ENCODE results near the gene MCM5. TPM values are rescaled to one million over a fixed set of nuclear protein-coding genes. Genes with fewer than 3 reads are reported as not detected.
A peak's percentile ranks its signal among the peaks of the same experiment; 100 is the strongest.
"Not testable (repeated sequence)": the region's sequence is repeated elsewhere in the genome, so short reads cannot be mapped to it uniquely, and the experiment has no call there.

Gene MCM5
- total RNA-seq: 13.6 TPM
- long read RNA-seq, transcript MCM5-201 (17 exons, 3,534 nt): major isoform, 12 of 16 reads
- long read RNA-seq, partial matches to known transcripts: 4 of 16 reads
- long read RNA-seq, other reads (novel, unspliced or antisense): 0 of 16 reads

DNA sequence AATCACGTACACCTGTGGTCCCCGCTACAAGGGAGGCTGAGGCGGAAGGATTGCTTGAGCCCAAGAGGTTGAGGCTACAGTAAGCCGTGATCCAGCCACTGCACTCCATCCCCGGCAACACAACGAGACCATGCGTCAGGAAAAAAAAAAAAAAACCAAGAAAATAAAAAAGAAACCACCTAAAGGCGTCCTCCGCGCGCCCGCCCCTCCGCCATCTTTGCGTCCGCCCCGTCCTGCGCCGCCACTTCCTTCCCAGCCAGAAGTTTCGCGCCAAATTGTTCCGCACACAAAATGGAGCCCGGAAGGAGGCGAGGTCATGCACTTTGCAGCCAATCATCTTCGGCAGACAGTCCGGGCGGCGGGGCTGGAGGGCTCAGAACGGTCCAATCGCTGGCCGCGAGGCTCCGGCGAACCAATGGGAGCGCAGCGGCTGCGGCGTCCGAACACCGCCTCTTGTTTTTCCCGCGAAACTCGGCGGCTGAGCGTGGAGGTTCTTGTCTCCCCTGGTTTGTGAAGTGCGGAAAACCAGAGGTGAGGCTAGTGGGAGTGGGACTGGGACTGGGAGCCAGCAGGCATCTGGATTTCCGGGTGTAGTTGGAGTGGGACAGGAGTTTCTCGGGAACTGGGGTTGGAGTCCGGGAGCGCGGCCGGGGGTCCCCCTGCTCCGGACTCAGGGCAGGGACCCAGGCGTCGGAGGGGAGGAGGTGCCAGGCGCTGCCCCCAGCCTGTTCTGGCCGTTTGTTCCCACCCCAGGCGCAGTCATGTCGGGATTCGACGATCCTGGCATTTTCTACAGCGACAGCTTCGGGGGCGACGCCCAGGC, at the start of gene MCM5:
TSS of gene MCM5 (plus strand) at position 463 of the 823 bp plus-strand sequence. CDS start at position 762, 299 bp downstream.
- ATAC-seq: peak; percentile 99
- DNase-seq (ENCODE audit: missing footprints): peak; percentile 99
- intact Hi-C loops (cut with DNase I): no loop called here

DNA sequence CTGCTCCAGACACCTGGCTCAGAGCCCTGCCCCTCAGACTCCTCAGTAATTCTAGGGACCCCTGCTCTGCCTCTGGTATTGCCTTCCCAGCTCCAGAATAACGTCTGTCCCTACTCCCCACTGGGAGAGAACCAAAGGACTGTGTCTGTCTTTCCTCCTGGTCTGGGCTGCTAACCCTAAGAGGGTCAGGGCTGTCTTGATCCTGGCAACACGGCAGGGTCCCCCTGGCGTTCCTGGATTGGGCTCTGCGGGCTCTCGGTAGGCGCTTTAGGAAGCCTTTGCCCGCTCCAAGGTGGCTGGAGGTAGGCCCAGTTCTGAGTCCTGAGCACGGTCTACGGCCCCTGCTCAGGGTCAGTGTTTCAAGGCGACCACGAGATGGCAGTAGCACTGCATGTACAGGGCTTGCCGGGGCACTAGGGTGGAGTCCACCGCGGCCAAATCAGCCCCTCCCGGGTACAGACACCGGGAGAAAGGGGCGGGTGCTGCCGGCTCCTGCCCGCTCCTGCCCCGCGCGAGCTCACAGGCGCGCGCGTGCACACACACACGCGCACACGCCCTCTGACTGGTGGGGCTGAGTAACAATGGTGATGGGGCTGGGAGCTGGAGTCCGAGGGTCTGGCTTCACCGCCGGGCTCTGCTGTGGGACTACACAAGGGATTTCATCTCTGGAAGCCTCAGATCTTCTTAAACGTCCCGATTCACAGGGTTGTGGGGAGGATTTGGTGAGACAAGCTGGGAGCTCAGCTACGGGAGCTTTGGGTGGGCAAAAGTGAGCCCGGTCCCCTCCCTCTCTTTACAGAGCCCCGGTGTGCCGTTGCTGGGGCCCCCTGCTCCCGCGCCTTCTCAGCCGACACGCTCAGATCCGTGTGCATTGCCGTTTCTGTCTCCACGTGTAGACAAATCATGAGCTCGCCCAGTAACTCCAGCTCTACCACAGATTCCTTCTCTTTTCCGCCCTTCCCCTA, 49.1 kb upstream of the MCM5 start:
- ATAC-seq (peak; percentile 91), DNase-seq (ENCODE audit: missing footprints) (peak; percentile 93)
- intact Hi-C loops (cut with DNase I): no loop called here

DNA sequence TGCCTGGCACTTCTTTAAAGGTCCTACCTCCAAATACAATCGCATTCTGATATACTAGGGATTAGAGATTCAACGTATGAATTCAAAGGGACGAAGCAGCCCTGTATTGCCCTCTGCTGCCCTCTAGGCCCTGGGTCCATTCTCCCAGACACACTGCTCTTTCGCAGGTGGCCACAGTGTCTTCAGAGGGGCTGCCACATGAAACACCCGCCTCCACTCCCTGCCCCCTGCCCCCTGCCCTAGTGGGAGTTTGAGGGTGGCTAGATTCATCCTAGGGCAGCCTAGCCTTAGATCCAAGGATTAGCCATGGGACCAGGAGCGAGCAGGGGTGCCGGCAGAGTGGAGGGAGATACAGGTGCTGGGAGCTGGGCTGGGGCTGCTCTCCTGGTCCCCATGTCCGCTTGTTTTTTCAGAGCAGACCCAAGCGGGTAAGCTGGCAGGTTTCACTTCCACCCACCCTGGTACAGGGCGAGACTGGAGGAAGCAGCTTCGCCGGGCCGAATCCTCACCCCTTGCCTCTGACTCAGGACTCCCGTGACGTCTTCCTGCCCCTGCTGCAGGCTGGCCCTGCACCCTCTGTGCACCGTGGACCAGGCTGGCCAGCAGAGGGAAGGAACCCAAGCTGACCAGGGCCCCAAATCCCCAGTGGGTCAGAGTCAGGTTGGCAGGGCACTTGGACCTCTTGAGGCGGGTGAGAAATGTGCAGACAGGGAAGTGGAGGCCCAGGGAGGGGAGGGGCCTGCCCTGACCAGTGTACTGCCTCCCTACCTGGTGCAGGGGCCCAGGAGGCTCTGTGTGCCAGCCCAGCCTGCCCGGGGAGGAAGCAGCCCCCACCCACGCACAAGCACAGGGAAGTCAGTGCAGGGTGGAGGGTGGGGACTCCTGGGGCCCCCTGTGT, 47.5 kb upstream of the MCM5 start:
- ATAC-seq (peak; percentile 44), DNase-seq (ENCODE audit: missing footprints) (peak; percentile 91)
- intact Hi-C loops (cut with DNase I): no loop called here

GRCh38 chr22:35353318-35353717, 46.6 kb upstream of the MCM5 start:
- intact Hi-C loops (cut with DNase I): no loop called here
- DNase-seq (ENCODE audit: missing footprints) (peak; percentile 69), ATAC-seq (no peak)

- intact Hi-C loops (cut with DNase I): no loop called here
- ATAC-seq (no peak), DNase-seq (ENCODE audit: missing footprints) (no peak)
Measured at GRCh38 chr22:35354068-35354467, 45.9 kb upstream of the MCM5 start.

DNA sequence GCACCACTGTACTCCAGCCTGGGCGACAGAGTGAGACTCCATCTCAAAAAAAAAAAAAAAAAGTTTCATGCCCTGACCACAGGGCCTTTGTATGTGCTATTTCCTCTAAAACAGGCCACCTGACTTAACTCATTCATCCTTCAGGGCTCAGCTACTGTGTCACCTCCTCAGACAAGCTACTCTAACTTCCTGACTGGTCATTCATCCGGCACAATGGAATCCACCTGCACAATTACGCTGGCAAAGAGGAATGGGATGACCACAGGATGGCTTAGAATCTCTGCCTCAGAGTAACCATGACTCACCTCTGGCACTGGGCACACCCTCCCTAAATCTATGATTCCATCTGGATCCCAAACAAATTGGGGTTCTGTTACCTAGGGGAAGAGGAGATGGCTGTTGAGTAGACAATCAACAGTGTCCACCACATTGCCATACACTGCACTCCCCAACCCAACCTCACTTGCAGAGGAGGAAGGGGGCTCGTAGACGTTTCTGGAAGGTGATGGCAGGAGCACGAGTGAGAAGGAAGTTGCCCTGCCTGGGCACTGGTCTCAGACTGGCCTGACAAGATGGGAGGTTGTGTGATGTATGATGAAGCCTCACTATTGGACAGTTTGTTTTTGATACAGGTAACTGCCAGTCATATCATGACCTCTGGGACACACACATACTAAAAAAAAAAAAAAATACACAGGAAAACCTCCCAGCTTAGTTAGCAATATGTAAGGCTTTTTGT, 41.9 kb upstream of the MCM5 start:
- DNase-seq (ENCODE audit: missing footprints) (no peak), ATAC-seq (no peak)
- intact Hi-C loops (cut with DNase I): no loop called here

- intact Hi-C loops (cut with DNase I): no loop called here
- ATAC-seq: no peak
- no peak for DNase-seq (ENCODE audit: missing footprints)
Measured at GRCh38 chr22:35359380-35360065, 40.4 kb upstream of the MCM5 start.

GRCh38 chr22:35361001-35361558, 38.9 kb upstream of the MCM5 start:
- no peak for DNase-seq (ENCODE audit: missing footprints)
- no peak for ATAC-seq
- intact Hi-C loops (cut with DNase I): no loop called here

DNA sequence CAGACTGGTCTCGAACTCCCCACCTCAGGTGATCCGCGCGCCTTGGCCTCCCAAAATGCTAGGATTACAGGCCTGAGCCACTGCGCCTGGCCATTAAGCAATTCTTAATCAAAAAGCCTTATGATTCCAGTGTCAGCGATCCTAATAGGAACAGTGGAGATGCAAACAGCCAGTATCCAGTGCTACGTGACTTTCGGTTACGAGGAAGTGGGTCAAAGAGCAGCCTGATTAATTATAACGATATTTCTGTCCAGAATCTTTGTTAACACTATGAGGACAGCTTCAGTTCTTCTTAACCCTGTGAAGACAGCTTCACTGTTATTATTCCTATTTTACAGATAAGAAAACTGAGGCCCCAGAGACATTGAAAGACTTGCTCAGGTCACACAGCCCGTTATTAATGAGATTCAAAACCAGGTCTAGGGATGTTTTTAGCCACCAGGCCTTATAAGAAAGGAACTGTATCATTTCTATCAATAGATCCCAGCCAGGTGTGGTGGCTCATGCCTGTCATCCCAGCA, 36.3 kb upstream of the MCM5 start:
- ATAC-seq (no peak), DNase-seq (ENCODE audit: missing footprints) (no peak)
- intact Hi-C loops (cut with DNase I): no loop called here

DNA sequence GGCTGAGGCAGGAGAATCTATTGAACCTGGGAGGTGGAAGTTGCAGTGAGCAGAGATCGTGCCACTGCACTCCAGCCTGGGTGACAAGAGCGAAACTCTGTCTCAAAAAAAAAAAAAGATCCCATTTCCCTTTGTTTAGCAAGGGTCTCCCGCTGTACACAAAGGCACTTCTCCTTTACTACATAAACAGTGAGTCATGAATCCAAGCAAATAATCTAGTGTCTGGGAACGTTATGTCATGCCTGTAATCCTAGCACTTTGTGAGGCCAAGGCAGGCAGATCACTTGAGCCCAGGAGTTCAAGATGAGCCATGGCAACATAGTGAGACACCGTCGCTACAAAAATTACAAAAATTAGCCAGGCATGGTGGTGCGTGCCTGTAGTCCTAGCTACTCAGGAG, 35.7 kb upstream of the MCM5 start:
- peak; percentile 15 for ATAC-seq
- DNase-seq (ENCODE audit: missing footprints); intact Hi-C loops (cut with DNase I): not testable (repeated sequence)

DNA sequence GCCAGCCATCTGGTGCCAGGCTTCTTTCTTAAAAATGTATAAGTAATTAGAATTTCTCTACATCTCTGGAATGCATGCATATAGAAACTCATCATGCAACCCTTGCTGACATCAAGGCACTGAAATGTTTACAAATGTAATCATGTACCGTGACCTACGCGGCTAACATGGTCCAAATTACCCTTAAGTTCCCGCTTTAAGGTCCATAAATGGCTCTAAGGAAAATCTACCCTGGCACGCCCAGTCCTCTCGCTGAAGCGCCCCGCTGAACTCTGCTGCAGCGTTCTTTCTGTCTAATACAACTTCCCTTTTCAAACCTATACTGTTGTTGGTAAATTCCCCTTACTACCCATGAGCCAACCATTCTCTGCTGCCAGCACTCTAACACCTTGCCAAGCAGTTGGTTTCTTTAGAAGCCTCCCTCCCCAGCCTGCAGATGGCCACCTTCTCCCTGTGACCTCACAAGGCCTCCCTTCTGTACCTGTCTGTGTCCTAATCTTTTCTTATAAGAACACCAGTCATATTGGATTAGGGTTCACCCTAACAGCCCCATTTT, 32.5 kb upstream of the MCM5 start:
- ATAC-seq (peak; percentile 26), DNase-seq (ENCODE audit: missing footprints) (no peak)
- intact Hi-C loops (cut with DNase I): no loop called here

DNA sequence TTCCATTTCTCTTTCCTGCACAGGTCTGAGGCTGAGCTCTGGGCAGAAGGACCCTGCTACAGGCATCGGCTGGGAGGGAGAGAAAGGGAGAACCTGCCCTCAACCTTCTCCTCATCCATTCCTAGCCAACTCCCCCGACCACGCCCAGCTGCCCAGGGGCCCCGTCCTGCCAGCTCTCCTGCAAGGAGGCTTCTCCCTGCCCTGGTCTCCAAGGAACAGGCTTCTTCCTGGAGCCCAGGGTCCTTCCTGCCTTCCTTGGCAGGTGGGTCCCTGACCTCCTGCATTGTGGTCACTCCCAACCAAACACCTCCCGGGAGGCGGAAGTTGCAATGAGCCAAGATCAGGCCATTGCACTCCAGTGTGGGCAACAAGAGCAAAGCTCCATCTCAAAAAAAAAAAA, 31.6 kb upstream of the MCM5 start:
- DNase-seq (ENCODE audit: missing footprints) (no peak), ATAC-seq (no peak)
- intact Hi-C loops (cut with DNase I): no loop called here

DNA sequence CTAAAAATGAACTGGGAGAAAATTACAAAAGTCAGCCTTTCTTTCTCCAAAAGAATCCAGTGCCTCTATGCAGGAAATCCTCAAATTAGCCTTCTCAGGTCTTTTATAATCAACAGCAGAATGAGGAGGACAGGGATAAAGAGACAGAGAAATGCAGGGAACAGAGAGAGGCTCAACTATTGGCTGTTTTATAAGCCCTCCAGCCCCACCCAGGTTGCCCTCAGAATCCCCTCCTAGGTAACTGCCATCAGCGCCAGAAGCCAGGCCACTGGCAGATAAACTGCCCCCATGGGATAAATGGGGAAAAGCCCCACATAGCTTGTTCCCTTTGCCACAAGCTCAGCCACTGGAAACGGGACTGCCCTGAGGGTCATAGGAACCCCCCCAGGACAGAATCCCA, 29.9 kb upstream of the MCM5 start:
- intact Hi-C loops (cut with DNase I): no loop called here

GRCh38 chr22:35373781-35374180, 26.2 kb upstream of the MCM5 start:
- intact Hi-C loops (cut with DNase I): no loop called here
- no peak for ATAC-seq
- no peak for DNase-seq (ENCODE audit: missing footprints)

More for the DNA sequence above, 29.9 kb upstream of the MCM5 start:
- DNase-seq (ENCODE audit: missing footprints) (no peak), ATAC-seq (no peak)

DNA sequence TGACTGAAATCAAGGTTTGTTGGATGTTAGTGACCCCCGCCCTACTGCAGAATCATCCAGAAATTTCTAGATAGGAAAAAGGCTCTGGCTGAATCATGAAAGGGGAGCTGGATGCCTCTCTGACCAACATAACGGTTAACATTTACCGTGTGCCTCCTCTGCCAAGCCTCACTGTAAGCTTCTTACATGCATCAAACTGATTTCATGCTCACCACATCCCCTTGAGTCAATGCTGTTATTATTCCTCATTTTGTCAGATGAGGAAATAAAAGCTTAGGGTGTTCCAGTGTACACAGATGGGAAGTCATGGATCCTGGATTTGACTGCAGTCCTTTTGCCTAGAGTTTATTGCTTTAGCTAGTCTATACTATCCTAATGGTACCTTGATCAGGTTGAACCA, 24.9 kb upstream of the MCM5 start:
- intact Hi-C loops (cut with DNase I): no loop called here
- DNase-seq (ENCODE audit: missing footprints) (no peak), ATAC-seq (no peak)

GRCh38 chr22:35375526-35375925, 24.4 kb upstream of the MCM5 start:
- no peak for ATAC-seq
- intact Hi-C loops (cut with DNase I): no loop called here
- no peak for DNase-seq (ENCODE audit: missing footprints)

All from Right ventricle myocardium inferior (tissue), 1 donor.